Neural cell (in vitro differentiated cells): ENCODE results near the gene ST6GAL1.

Experiments used
- EP300 ChIP-seq: fragments of 450-650 bp; conservative IDR thresholded peaks from 2 replicates; pipeline ENCODE4 v1.6.1; 2014; ENCODE audit warnings: antibody characterized with exemption, mild to moderate bottlenecking, moderate library complexity; ENCODE audit not compliant: poor library complexity, severe bottlenecking
- EZH2 ChIP-seq: fragments of 200-600, 300-800 bp; shearing (Covaris generic), sonication (generic); IDR thresholded peaks from 2 replicates; pipeline ENCODE4 v1.6.1; 2014; ENCODE audit warnings: antibody characterized with exemption, low read length, borderline replicate concordance, mild to moderate bottlenecking; ENCODE audit not compliant: insufficient read depth, poor library complexity, severe bottlenecking
- POLR2AphosphoS5 ChIP-seq: IDR thresholded peaks from 2 replicates; pipeline ENCODE4 v1.6.1; 2012
- SMC3 ChIP-seq: fragments of 450-650 bp; conservative IDR thresholded peaks from 2 replicates; pipeline ENCODE4 v1.6.1; 2014; ENCODE audit warnings: antibody characterized with exemption, mild to moderate bottlenecking, moderate library complexity; ENCODE audit not compliant: poor library complexity
- TAF1 ChIP-seq: IDR thresholded peaks from 2 replicates; pipeline ENCODE4 v1.6.1; 2012; ENCODE audit warnings: low read depth
- TF ChIP-seq, protein P1 (sequence below): fragments of 450-650 bp; IDR thresholded peaks from 2 replicates; pipeline ENCODE4 v1.5.1; 2014; ENCODE audit warnings: antibody characterized with exemption, mild to moderate bottlenecking, moderate library complexity; ENCODE audit not compliant: poor library complexity, severe bottlenecking
- TF ChIP-seq, protein P2 (sequence below): IDR thresholded peaks from 2 replicates; pipeline ENCODE4 v1.6.1; 2012; ENCODE audit warnings: borderline replicate concordance

DNA sequence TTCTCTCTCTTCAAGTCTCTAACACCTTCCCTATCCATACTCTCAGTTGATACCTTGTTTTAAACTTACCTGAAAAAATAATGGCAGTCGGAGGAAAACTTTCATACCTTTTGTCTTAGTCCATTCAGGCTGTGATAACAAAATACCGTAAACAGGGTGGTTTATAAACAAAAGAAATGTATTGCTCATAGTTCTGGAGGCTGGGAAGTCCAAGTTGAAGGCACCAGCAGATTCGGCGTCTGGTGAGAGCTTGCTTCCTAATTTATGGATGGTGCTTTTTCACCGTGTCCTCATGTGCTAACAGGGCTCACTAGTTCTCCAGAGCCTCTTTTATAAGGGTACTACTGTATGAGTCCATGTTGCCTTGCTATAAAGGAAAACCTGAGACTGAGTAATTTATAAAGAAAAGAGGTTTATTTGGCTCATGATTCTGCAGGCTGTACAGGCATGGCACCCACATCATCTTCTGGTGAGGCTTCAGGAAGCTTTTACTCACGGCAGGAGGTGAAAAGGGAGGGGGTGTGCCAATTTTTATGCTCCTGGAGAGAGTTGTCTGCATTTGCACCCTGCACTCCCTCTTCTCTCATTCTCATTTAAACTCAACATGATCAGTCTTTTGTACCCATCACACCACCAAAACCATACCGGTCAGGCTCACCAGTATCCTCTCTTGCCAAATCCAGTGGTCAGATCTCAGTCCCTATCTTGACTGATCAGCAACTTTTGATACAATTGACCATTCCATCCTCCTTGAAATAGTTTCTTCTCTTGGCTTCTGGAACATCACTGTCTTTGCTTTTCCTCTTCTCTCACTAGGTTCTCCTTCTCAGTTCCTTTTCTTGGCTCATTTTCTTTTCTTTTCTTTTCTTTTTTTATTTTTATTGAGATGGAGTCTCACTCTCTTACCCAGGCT, 21.6 kb downstream of the ST6GAL1 start:
- TF ChIP-seq, protein P1, sequence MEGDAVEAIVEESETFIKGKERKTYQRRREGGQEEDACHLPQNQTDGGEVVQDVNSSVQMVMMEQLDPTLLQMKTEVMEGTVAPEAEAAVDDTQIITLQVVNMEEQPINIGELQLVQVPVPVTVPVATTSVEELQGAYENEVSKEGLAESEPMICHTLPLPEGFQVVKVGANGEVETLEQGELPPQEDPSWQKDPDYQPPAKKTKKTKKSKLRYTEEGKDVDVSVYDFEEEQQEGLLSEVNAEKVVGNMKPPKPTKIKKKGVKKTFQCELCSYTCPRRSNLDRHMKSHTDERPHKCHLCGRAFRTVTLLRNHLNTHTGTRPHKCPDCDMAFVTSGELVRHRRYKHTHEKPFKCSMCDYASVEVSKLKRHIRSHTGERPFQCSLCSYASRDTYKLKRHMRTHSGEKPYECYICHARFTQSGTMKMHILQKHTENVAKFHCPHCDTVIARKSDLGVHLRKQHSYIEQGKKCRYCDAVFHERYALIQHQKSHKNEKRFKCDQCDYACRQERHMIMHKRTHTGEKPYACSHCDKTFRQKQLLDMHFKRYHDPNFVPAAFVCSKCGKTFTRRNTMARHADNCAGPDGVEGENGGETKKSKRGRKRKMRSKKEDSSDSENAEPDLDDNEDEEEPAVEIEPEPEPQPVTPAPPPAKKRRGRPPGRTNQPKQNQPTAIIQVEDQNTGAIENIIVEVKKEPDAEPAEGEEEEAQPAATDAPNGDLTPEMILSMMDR: no peak
- TF ChIP-seq TAF1: no peak
- no peak for TF ChIP-seq POLR2AphosphoS5
- TF ChIP-seq EP300: no peak
- TF ChIP-seq EZH2: no peak
- TF ChIP-seq, protein P2, sequence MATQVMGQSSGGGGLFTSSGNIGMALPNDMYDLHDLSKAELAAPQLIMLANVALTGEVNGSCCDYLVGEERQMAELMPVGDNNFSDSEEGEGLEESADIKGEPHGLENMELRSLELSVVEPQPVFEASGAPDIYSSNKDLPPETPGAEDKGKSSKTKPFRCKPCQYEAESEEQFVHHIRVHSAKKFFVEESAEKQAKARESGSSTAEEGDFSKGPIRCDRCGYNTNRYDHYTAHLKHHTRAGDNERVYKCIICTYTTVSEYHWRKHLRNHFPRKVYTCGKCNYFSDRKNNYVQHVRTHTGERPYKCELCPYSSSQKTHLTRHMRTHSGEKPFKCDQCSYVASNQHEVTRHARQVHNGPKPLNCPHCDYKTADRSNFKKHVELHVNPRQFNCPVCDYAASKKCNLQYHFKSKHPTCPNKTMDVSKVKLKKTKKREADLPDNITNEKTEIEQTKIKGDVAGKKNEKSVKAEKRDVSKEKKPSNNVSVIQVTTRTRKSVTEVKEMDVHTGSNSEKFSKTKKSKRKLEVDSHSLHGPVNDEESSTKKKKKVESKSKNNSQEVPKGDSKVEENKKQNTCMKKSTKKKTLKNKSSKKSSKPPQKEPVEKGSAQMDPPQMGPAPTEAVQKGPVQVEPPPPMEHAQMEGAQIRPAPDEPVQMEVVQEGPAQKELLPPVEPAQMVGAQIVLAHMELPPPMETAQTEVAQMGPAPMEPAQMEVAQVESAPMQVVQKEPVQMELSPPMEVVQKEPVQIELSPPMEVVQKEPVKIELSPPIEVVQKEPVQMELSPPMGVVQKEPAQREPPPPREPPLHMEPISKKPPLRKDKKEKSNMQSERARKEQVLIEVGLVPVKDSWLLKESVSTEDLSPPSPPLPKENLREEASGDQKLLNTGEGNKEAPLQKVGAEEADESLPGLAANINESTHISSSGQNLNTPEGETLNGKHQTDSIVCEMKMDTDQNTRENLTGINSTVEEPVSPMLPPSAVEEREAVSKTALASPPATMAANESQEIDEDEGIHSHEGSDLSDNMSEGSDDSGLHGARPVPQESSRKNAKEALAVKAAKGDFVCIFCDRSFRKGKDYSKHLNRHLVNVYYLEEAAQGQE: no peak
- TF ChIP-seq SMC3: no peak
